Amniotic stem cell (primary cell): ENCODE data around the gene SUCLG2.

Experiments used
- DNase-seq: peaks from one replicate; lab custom pipeline; 2025; lab: John Stamatoyannopoulos, UW

The SUCLG2 gene

GRCh38 chr3:67458408-67458807 lies 196.0 kb downstream of the SUCLG2 start:
- no peak for DNase-seq

- no peak for DNase-seq
Measured at GRCh38 chr3:67453628-67454027, 200.8 kb downstream of the SUCLG2 start.

GRCh38 chr3:67450153-67450552 lies 204.3 kb downstream of the SUCLG2 start:
- no peak for DNase-seq

GRCh38 chr3:67447393-67447792 lies 207.0 kb downstream of the SUCLG2 start:
- DNase-seq: no peak

- no peak for DNase-seq
Measured at GRCh38 chr3:67437789-67438188, 216.6 kb downstream of the SUCLG2 start.

DNA sequence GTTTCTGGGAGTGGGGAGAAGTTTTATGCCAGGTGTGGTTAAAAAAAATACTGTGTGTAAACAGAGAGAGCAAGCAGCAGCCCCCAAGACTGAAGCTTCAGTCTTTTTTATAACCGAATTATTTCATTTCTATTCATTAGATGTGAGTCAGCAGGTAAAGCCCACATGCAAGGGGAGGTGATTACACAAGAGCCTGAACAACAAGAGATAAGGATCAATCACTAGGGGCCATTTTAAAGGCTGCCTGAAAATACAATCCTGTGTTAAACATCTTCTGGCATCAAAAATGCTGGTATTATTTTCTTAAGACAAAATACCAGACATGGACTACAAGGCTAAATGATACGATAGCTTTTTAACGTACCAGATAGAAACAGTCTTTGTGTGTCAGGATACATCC lies 217.3 kb downstream of the SUCLG2 start:
- no peak for DNase-seq

DNA sequence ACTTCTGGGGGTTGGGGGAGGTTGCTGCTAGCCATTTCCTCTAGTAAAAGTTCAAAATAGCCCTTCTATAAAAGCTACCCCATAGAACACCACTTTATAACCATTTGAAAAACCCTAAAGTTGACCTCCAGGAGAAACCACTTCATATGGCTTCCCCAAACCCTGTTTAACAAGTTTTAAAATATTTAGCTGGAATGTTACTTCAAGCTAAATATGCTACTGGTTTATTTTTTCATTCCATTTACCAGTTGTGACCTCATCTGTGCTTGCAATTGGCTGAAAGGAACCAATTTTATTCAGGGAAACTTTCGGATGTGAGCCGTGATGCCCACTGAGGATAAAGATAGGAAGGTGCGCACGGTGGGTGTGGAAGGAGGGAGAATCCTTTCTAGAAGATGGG lies 221.3 kb downstream of the SUCLG2 start:
- no peak for DNase-seq

DNA sequence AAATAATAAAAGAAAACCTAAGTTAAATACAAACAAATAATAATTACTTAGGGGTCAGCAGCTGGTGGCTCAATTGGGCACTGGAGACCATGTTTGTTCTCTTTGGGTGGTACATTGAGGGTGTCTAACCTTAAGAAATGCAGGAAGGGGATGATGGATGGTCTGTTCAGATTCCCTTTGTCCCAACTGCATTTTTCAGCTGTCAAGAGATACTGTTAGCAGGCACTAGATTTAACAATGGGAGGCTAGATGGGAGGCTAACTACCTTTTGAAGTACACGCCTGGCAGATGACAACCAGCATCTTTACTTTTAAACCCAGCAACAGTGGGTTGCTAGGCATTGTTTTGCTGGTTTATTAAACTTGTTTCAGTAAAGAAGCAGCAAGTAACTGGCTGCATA lies 222.5 kb downstream of the SUCLG2 start:
- DNase-seq: no peak

- no peak for DNase-seq
Measured at GRCh38 chr3:67423722-67424121, 230.7 kb downstream of the SUCLG2 start.

DNA sequence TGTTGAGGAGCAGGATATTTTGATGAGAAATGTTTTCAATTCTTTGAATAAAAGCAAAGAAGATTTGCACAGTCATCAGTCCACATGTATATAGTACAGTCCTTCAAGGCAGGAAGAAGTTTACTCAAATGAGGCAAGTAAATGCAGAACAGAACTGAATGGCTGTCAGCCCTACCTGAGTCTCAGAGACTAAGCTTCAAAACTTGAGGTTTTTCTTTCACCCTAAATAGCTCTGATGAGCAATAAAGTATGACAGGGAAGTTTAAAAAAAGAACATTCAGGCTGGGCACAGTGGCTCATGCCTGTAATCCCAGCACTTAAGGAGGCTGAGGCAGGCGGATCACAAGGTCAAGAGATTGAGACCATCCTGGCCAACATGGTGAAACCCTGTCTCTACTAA lies 232.5 kb downstream of the SUCLG2 start:
- DNase-seq: no peak

DNA sequence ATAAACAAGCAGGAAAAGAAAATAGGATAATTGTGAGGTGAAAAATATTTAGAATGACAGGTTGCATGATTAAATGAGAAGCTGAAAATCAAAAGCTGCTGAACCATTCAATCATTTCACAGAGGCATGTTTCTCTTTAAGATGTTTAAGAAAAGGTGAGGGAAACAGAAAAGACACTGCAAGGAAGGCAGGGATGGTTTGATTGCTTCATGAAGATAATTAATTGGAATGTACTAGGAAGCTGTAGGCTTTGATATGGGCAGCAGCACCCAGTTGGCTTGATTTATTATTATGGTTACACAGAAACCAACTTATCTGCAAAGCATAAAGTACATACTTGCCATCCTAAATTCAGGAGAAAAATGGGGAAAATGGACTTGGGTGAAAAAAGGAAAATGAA lies 234.6 kb downstream of the SUCLG2 start:
- no peak for DNase-seq

DNA sequence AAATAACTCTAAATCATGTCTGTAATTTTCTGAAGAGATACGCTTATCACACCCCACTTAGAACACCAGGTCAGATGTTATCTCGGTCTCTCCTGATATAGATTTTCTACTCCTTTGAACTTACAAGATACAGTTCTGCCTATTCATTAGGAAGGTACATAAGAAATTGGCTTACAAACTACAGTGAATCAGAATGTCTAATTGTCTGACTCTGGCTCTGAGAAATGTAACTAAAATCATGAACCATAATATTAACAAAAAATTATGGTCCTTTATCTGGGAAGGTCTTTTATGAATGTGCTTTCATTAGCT lies 235.2 kb downstream of the SUCLG2 start:
- no peak for DNase-seq

DNA sequence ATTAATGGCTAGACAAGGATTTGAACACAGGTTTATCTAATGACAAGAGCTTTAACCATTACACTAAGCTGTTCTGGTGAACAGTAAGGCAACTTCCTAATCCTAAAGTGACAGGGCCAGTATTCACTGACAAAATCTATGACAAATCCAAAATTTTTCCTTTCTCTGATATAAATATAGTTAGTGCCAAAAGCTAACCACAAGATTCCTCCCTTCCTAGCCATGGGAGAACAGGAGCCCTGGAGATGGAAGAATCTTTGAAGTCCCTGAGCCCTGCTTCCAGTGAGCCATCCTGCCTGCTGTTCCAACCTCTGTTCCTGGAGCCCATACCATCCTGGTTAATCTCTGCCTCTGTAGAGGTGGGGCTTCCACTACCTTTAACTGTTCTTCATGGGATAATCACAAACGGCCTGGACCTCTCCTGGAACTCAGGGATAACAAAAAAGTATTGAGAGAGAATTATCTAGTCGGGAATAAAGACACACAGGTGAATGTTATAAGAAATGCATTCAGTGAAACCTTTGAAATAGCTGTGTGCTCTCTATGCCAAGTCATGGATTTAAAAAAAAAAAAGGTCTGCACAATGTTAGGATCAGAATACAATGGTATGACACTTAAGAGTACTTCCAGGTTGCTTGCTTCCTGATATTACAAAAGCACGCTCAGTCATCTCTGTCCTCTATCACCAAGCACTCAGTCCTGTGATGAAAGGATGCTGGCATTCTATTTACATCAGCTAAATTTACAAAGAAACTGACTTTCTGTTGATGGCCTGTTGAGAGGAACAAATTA lies 235.8 kb downstream of the SUCLG2 start:
- DNase-seq: no peak

- no peak for DNase-seq
Measured at GRCh38 chr3:67416703-67417102, 237.7 kb downstream of the SUCLG2 start.

DNA sequence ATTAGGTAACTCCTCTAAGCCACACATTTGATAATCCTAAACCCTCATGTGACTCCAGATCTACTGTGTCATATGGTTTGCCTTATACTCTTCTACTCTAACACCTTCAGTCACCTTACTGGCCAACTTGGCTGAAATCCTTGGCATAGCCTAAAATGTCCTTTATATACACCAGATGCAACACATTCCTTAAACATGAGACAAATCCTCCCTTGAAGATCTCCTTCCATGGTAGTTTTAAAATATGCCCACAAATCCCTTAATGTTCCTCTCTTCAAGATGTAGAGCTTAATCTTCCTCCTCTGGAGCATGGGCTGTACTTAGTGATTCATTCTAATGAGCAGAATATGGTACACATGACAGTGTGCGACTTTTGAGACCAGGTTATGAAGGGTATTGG lies 238.9 kb downstream of the SUCLG2 start:
- no peak for DNase-seq

GRCh38 chr3:67414740-67415139 lies 239.7 kb downstream of the SUCLG2 start:
- DNase-seq: no peak

DNA sequence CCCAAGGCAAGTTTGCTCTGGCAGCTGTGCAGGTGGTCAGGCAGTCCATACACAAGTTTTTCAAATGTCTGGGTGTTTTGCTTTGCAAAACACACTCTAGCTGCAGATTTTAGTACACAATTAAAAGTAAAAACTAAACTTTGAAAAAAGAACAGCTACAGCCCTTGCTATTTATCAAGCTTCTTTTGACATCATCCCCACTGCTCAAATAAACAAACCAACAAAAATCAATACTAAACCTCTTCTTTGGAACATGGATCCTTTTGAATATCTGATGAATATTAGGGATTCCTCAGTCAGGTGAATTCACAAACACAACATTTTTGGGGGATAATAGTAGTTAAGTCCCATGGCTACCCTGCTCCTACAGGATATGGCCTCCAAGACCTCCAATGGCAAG lies 249.2 kb downstream of the SUCLG2 start:
- no peak for DNase-seq

- DNase-seq: no peak
Measured at GRCh38 chr3:67402873-67403272, 251.5 kb downstream of the SUCLG2 start.

GRCh38 chr3:67401921-67402320 lies 252.5 kb downstream of the SUCLG2 start:
- DNase-seq: no peak

- DNase-seq: no peak
Measured at GRCh38 chr3:67400476-67400875, 253.9 kb downstream of the SUCLG2 start.

- no peak for DNase-seq
Measured at GRCh38 chr3:67389176-67389575, 265.2 kb downstream of the SUCLG2 start.

DNA sequence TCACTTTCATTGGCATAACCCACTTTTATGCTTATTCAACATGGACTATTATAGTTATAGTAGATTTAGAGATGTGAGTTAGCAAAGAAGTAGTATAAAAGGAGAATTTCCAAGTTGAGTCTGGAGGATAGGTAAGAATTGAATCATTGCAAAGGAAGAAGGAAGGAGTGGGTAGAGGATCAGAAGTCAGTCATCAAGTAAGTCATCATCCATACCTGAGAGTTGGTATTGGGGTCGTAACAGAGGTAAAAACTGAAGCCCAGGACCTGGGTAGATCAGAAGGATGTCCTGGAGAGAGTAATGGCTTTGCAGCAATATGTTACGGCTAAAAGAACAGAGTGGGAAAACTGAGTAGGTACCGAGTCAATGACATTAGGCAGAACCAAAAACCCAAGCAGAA lies 265.7 kb downstream of the SUCLG2 start:
- DNase-seq: no peak

DNA sequence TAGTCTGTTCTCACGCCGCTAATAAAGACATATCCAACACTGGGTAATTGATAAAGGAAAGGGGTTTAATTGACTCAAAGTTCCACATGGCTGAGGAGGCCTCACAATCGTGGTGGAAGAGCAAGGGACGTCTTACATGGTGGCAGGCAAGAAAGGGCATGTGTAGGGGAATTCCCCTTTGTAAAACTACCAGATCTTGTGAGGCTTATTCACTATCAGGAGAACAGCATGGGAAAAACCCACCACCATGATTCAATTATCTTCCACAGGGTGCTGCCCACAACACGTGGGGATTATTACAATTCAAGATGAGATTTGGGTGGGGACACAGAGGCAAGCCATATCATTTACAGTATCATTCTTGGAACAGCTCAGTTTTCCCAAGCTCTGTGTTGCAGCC lies 268.0 kb downstream of the SUCLG2 start:
- DNase-seq: no peak

DNA sequence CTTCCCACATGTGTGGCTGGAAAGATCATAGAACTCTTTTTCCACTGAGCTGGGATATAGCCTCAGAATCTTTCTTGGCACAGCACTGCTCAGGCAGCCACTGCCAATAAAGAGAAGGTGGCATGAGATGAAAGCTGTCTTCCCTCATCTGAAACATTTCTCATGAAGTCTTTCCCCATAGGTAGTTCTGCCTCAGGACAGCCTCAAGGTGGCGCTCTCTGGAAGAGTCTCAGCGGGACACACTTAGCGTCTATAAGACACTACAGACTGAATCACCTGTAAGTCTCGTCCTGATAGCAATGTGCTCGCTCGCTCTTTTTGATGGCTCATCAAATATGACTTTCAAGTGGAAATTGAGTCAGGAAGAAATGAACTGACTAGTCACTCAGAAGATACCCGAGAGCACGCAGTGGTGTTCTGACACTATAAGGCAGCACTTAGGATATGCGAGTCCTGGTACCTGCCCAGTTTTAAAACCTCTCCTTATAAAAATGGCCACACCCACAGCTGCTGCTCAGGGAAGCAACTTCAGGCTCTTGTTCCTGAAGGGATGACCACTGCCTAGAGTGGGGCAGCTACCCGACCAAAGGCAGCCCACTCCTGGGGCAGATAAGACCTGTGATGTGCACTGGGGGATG lies 269.5 kb downstream of the SUCLG2 start:
- no peak for DNase-seq
